Type B pancreatic cell (in vitro differentiated cells): ENCODE measurements around the gene HOXB1. TPM values are rescaled to one million over a fixed set of nuclear protein-coding genes. Genes with fewer than 3 reads are reported as not detected.

Experiments
- DNase-seq: peaks from one replicate; pipeline ENCODE4 v3.0.0; 2021; ENCODE audit warnings: mixed read lengths; ENCODE audit not compliant: unreplicated experiment; ENCODE audit errors: extremely low spot score
- H3K27ac Mint-ChIP-seq: 2 replicates; pipeline ENCODE4 v1.8.0; 2021; ENCODE audit warnings: mild to moderate bottlenecking, mixed read lengths
- H3K27me3 Mint-ChIP-seq: 2 replicates; pipeline ENCODE4 v1.8.0; 2021; ENCODE audit warnings: mixed read lengths
- H3K36me3 Mint-ChIP-seq: 2 replicates; pipeline ENCODE4 v1.8.0; 2021; ENCODE audit warnings: mixed read lengths
- H3K4me1 Mint-ChIP-seq: one replicate; pipeline ENCODE4 v1.8.0; 2021; ENCODE audit warnings: mixed read lengths; ENCODE audit not compliant: unreplicated experiment
- H3K4me3 Mint-ChIP-seq: 2 replicates; pipeline ENCODE4 v1.8.0; 2021; ENCODE audit warnings: mild to moderate bottlenecking, mixed read lengths
- H3K9me3 Mint-ChIP-seq: 2 replicates; pipeline ENCODE4 v1.8.0; 2021; ENCODE audit warnings: mixed read lengths
- CTCF ChIP-seq: fragments of 200-600 bp; sonication (generic); conservative IDR thresholded peaks from 2 replicates; pipeline ENCODE4 v1.5.0; 2021; ENCODE audit warnings: antibody characterized with exemption, mild to moderate bottlenecking
- total RNA-seq: library from RNA; stranded (reverse); gene quantifications from 2 replicates; pipeline ENCODE4 v1.2.1, GENCODE V29; 2021; ENCODE audit warnings: low replicate concordance

Gene HOXB1
- total RNA-seq, 1 donor from 2014 or later: 0.29 TPM

DNA sequence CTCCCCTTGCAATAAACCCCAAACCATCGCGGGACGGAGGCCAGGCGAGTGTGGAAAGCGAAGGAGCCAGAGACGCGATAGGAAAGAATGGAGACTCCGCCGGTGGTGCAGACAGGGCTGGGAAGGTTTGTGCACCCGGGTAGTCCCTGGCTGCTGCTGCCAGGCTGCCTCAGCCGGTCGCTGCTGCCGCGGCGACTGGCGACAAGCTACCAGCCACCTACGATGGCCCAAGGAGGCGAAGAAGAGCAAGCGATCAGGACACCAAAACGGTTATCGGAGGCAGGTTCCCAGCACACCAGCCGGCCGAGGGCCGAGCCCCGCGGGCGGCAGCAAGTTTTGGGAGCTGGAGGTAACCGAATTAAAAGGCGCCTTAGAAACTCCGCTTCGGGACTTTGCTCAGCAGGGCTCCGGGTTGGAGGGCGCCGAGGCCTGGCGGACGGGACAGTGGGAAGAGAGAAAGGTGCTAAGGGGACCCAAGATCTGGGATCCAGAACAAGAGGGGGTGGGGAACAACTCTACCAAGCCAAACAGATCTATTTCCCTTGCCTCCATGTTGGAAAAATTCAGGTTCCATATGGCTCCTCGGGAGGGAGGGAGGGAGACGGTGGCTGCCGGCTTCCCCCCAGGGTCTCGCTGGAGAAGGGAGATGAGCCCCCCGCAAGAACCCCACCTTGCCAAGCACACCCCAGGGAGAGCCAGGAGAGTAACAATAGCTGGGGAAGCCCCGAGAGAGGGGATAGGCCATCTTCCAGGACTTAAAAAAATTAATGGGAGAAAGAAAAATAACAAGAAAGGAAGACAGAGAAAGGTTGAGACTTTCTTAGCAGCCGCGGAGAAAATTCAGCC, 23.8 kb upstream of the HOXB1 start:
- Mint-ChIP-seq H3K4me1 (peaks cover 72% of the 10 kb centered on the region), H3K36me3 (peaks cover 30% of the 10 kb centered on the region), H3K9me3 (no peaks in the 10 kb centered on the region), H3K27me3 (peaks cover 63% of the 10 kb centered on the region), H3K4me3 (peak overlapping the region; percentile 91), H3K27ac (peak overlapping the region; percentile 94)
- TF ChIP-seq CTCF: no peak
- DNase-seq: no peak

GRCh38 chr17:48553826-48554225, 23.0 kb upstream of the HOXB1 start:
- Mint-ChIP-seq H3K4me3 (peak overlapping the region; percentile 91), H3K4me1 (peaks cover 69% of the 10 kb centered on the region), H3K27me3 (peaks cover 60% of the 10 kb centered on the region), H3K9me3 (no peaks in the 10 kb centered on the region), H3K36me3 (peaks cover 29% of the 10 kb centered on the region), H3K27ac (peak overlapping the region; percentile 94)
- no peak for DNase-seq
- TF ChIP-seq CTCF: no peak

GRCh38 chr17:48553190-48553547, 22.4 kb upstream of the HOXB1 start:
- Mint-ChIP-seq H3K27ac (peak overlapping the region; percentile 94), H3K36me3 (peaks cover 25% of the 10 kb centered on the region), H3K4me3 (peak overlapping the region; percentile 91), H3K4me1 (peaks cover 68% of the 10 kb centered on the region), H3K27me3 (peaks cover 61% of the 10 kb centered on the region), H3K9me3 (no peaks in the 10 kb centered on the region)
- TF ChIP-seq CTCF: no peak
- DNase-seq: no peak

- peaks cover 69% of the 10 kb centered on the region for H3K4me1 Mint-ChIP-seq
- no peaks in the 10 kb centered on the region for H3K9me3 Mint-ChIP-seq
- peaks cover 20% of the 10 kb centered on the region for H3K36me3 Mint-ChIP-seq
- no peak for DNase-seq
- peak overlapping the region; percentile 91 for H3K4me3 Mint-ChIP-seq
- TF ChIP-seq CTCF: peak; percentile 16
- H3K27me3 Mint-ChIP-seq: peaks cover 59% of the 10 kb centered on the region
- peak overlapping the region; percentile 94 for H3K27ac Mint-ChIP-seq
Measured at GRCh38 chr17:48552466-48553189, 21.8 kb upstream of the HOXB1 start.

GRCh38 chr17:48551596-48552465, 21.0 kb upstream of the HOXB1 start:
- Mint-ChIP-seq H3K9me3 (no peaks in the 10 kb centered on the region), H3K4me3 (peak overlapping the region; percentile 84), H3K36me3 (peaks cover 20% of the 10 kb centered on the region), H3K27me3 (peaks cover 62% of the 10 kb centered on the region), H3K27ac (peak overlapping the region; percentile 94), H3K4me1 (peaks cover 70% of the 10 kb centered on the region)
- DNase-seq: no peak
- no peak for TF ChIP-seq CTCF
